ENCODE results near the gene HES7. TPM values are rescaled to one million over a fixed set of nuclear protein-coding genes. Genes with fewer than 3 reads are reported as not detected.

HES7 gene
- total RNA-seq, 1 donor from 2014 or later: not detected

GRCh38 chr17:8143581-8144400, 19.9 kb upstream of the HES7 start:
- DNase-seq (ENCODE audit: extremely low read depth, low read depth, low spot score): no peak

GRCh38 chr17:8142887-8143580, 19.1 kb upstream of the HES7 start:
- no peak for DNase-seq (ENCODE audit: extremely low read depth, low read depth, low spot score)

DNA sequence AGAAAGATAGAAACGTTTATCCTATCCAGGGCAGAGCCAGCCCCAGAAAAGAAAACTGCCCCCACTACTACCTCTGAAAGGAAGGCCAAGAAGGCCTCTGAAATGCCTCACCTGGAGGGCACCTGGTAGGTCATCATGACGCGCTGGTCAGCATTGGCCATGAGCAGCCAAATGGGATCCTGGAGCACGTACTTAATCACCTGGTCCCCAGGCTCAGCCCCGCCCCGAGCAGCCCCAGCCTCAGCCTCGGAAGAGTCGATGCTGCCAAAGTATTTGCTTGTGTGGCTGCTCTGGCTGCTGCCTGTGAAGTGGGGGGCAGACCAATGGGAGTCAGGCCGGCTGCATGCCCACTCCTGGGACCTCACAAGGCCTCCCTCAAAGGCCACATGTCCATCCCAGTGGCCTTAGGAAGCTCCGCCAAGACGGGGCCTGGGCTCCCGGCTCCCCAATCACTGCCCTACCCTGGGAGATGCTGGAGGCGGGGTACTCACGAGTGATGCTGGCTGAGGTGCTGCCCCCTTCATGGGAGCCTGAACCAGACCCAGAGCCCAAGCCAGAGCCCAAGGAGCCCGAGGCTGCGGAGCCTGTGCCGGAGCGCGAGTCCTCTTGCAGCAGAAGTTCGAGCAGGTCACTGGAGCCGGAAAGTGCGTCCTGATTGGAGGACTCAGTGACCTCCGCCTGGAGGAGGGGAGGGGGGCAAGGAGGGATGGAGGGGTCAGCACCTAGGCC, 18.4 kb upstream of the HES7 start:
- DNase-seq (ENCODE audit: extremely low read depth, low read depth, low spot score): no peak

DNA sequence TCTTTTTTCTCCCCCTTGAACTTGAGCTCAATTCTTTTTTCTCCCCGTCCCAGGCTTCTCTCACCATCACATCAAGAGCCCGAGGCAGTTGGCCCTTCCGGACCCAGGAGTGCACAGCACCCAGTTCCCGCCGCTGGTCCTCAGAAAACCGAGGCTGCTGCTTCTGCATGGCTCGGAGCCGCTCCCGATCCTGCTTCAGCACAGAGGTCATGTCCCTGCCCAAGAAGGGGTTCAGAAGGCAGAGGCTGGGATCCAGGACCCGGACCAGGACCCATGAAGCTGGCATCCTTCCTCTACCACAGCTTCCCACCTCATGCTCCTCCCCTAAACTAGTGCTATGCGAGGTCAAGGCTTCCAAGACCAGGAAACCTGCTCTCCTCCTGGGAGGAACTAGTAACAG, 17.8 kb upstream of the HES7 start:
- no peak for DNase-seq (ENCODE audit: extremely low read depth, low read depth, low spot score)

DNA sequence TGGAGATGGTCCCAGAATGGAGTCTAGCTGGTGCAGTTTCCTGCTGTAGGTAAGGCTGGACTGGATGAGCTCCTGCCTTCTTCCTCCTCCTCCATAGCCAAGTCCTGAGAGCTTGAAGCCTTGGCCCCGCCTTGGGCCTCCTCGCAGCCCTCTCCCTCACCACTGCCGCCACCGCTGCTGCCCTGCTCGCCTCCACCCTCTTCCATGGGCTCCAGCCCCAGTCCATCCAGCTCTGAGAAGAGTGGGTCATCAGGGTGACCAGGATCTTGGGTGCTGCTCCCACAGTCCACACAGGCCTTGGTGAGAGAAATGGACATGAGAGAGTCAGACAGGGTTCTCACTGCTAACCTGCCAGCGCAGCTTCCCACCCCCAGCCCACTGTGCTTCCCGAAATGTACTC, 17.1 kb upstream of the HES7 start:
- DNase-seq (ENCODE audit: extremely low read depth, low read depth, low spot score): no peak

- DNase-seq (ENCODE audit: extremely low read depth, low read depth, low spot score): no peak
Measured at GRCh38 chr17:8140065-8141029, 16.4 kb upstream of the HES7 start.

DNA sequence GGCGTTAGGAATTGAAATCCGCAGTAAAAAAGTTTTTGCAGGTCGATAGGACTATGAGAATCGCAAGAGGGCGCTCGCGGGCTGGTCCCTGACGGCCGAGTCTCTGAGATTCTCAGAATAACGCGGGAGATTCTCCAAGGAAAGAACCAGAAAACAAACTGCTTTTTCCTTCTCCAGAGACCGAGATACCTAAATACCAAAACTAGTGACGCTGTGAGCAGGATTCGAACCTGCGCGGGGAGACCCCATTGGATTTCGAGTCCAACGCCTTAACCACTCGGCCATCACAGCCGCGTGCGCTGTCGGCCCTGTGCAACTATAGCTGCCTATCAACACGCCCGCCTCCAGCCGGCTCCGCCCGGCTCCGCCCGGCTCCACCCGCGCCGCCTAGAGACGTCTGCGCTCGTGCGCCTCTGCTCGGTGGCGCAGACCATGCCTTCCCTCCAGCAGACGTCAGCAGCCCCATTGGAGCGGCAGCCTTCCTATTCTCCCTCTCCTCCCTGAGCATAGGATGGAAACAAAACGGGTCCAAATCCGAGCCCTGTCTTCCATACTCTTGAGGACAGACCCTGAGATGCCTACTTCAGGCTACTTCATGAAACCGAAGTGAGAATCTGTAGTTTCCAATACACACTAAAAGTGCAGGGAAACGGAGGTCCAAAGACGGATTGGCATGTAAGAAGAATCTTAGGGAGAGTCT, 14.9 kb upstream of the HES7 start:
- DNase-seq (ENCODE audit: extremely low read depth, low read depth, low spot score): peak; percentile 98

GRCh38 chr17:8138374-8138671, 14.4 kb upstream of the HES7 start:
- no peak for DNase-seq (ENCODE audit: extremely low read depth, low read depth, low spot score)

DNA sequence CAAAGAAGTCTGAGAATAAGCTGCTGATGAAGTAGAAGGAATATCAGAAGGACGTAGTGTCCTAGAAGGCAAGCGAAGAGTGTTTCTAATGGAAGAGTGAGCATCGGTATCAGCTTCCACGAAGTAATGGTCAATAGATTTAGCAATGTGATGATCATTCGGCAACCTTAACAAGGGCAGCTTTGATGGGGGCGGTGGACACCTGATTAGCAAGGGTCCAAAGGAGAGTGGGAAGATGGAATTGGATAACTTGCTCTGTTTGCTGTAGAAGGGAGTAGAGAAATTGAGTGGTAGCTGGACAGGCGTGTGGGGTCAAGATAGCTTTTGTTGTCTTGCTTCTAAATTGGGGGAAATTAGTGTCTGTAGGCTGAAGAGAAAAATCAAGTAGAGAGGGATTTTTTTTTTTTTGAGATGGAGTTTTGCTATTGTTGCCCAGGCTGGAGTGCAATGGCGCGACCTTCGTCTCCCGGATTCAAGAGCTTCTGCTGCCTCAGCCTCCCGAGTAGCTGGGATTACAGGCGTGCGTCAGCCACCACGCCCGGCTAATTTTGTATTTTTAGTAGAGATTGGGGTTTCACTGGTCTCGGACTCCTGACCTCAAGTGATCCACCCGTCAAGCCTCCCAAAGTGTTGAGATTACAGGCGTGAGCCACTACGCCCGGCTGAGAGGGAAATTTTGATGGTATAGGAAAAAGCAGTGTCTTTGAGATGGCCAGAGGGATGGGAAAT, 13.9 kb upstream of the HES7 start:
- no peak for DNase-seq (ENCODE audit: extremely low read depth, low read depth, low spot score)

DNA sequence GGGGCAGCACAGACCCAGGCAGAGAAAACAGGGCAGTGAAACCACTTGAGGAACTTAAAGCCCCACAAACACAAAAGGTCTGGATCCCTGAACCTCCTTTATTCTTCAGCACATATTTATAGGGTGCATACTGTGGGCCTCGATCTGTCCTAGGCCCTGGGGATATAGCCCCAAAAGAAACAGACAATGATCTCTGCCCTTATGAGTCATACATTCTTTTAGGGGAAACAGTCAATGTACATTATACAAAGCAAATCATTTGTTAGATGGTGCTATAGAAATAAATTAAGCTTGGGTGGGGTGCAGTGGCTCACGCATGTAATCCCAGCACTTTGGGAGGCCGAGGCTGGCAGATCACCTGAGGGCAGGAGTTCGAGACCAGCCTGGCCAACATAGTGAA, 10.0 kb upstream of the HES7 start:
- DNase-seq (ENCODE audit: extremely low read depth, low read depth, low spot score): no peak

DNA sequence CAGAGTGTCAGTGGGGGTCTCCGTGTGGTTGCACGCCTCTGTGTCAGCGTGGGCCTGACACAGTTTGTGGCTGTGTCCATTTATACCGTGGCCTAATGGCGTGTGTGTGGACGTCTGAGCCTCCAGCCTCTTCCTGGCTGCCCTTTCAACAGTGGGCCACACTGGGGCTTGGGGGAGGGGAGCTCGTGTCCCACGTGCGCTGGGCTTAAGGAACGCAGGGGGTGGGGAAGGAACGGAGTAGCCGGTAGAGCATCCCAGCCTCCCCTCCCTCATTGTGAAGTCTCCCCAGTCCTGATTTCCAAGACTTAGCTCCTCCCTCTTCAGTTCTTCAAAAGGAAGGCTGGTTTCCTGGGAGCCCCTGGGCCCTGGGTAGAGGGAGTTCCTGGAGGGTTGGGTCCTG, 9.5 kb upstream of the HES7 start:
- no peak for DNase-seq (ENCODE audit: extremely low read depth, low read depth, low spot score)

GRCh38 chr17:8131844-8132441, 8.0 kb upstream of the HES7 start:
- no peak for DNase-seq (ENCODE audit: extremely low read depth, low read depth, low spot score)

- no peak for DNase-seq (ENCODE audit: extremely low read depth, low read depth, low spot score)
Measured at GRCh38 chr17:8128125-8128784, 4.3 kb upstream of the HES7 start.

DNA sequence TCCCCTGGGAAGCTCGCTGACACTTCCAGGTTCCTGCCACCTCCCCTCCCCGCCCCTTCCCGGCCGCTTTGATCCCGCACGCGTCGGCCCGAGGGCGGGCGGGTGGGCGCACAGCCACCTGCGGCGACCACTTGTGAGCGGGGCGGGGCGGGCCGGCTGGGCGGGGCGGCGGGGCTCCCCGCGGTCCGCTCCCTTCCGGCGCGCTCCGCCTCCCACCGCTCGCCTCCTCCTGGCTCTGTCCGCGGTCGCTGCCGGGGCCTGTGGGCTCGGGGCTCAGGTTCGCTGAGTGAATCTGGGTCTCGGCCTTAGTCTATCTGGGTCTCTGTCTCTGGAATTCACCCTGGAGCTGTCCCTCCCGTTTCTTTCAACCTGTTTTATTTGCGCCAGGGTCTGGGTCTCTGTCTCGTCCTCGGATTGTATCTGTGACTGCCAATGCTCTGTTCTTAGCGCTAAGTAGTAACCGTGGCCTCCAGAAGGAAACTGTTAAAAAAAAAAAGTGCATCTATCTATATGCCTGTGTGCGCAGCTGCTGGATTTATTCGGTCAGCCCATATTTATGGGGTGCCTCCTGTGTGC, 2.7 kb upstream of the HES7 start:
- DNase-seq (ENCODE audit: extremely low read depth, low read depth, low spot score): no peak

DNA sequence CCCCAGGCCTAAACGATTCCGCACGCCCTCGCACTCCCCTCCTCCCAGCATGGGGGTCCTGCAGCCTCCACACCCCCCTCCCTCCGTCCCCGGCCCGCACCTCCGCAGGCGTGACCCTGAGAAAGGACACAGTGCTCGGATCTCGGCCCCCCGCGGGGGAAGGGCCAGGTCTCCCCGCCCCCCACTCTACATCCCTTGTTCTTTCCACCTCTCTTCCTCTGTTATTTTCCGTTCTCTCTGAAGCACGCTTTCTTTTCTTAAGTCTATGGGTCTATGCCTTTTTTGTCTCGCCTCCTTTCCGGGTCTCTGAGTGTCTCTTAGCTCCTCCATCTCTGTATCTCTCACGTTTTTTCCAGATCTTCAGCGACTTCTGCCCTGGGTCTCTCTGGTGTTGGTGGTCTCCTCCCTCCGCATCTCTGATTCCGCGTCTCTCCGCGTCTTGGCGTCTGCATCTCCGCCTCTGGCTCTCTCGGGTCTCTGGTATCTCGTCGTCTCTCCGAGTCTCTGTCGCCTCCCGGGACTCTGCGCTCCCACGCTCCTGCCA, 2.1 kb upstream of the HES7 start:
- DNase-seq (ENCODE audit: extremely low read depth, low read depth, low spot score): no peak

DNA sequence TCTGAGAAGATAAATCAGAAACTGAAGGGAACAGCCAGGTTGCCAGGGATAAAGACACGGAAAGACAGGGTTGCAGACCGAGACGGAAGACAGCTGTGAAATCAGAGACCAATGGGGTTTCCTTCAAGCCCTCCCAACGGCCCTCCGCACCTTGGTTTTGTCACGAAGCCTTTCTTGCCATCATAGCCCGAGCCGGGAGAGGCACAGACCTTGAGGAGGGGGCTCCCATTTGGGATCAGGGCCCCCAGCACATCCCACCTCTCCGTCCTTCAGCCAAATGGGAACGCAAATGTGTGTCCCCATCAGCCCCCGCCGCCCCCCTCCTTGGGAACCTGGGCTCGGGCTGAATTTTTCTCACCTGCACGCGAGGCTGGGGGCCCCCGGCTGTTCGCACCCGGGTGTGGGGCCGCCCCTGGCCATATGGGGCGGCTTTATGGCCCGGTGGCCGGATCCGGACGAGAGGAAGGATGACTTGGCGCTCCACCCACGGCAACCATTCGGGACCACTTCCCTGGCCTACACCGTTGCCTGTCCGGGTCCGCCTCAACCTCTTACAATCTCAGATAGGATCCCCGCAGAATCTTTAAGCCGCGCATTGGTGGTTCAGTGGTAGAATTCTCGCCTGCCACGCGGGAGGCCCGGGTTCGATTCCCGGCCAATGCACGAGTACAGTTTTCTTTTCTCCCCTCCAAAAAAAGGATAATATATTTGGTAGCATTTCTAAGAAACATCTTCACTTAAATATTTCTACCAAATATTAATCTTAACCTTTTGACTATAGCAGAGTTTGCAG, 1.4 kb upstream of the HES7 start:
- DNase-seq (ENCODE audit: extremely low read depth, low read depth, low spot score): no peak
